ENCODE measurements around the gene LLCFC1.

GRCh38 chr7:142905759-142906158 lies 33.5 kb upstream of the LLCFC1 start:
- TF ChIP-seq POLR2A (IDR thresholded peaks at IDR 0.05; ENCODE audit: low read depth, low read length) (no peak), POLR2AphosphoS5 (IDR thresholded peaks at IDR 0.05; ENCODE audit: low read depth, low read length) (no peak)
